Endothelial cell of umbilical vein (primary cell): ENCODE data around the gene STARD9. TPM values are rescaled to one million over a fixed set of nuclear protein-coding genes. Genes with fewer than 3 reads are reported as not detected.

Source experiments
- BruUV-seq: library from RNA; stranded (reverse); fragments of 400-500 nt; replicated peaks from 2 replicates; lab custom pipeline; 2021; lab: Mats Ljungman, UMichigan
- CTCF ChIA-PET: fragments of 300-600, 350-600 bp; sonication (Branson Sonifier 250); formaldehyde crosslinking; loops from one replicate; lab custom pipeline; 2021; ENCODE audit warnings: antibody characterized with exemption, inconsistent platforms; lab: Charles Lee
- POLR2A ChIA-PET: fragments of 300-600, 350-600 bp; sonication (Branson Sonifier 250); formaldehyde crosslinking; loops from one replicate; lab custom pipeline; 2021; ENCODE audit warnings: antibody characterized with exemption, inconsistent platforms; lab: Charles Lee
- DNase-seq: peaks from one replicate; pipeline ENCODE4 v3.0.0-alpha.2; 2011; ENCODE audit warnings: low read depth, low spot score
- FAIRE-seq: peaks from 2 replicates; lab custom pipeline; 2011; peaks lifted over from hg19 to GRCh38; lab: Jason Lieb, UNC
- H2AFZ ChIP-seq: 2 replicates; pipeline ENCODE4 v1.6.0; 2012; ENCODE audit warnings: low read depth, low read length, control low read depth, inconsistent platforms
- H3K27ac ChIP-seq: 2 replicates; pipeline ENCODE4 v1.5.1; 2011; ENCODE audit warnings: low read depth, mild to moderate bottlenecking, control low read depth, low read length, moderate library complexity; ENCODE audit not compliant: insufficient read depth
- H3K27me3 ChIP-seq, 2 experiments: 2 replicates each; pipeline versions ENCODE4 v1.6.0 to v1.6.1; 2011; ENCODE audit warnings: low read length in 2 of 2, mixed read lengths in 1 of 2; ENCODE audit not compliant: control insufficient read depth in 2 of 2, insufficient read depth in 2 of 2
- H3K36me3 ChIP-seq, 2 experiments: 2 replicates in 1 of 2; 3 replicates in 1 of 2; pipeline ENCODE4 v1.5.1; 2011; ENCODE audit warnings: low read length in 2 of 2, mild to moderate bottlenecking in 1 of 2, moderate library complexity in 1 of 2; ENCODE audit not compliant: control insufficient read depth in 2 of 2, insufficient read depth in 2 of 2; ENCODE audit errors: extremely low read depth in 1 of 2
- H3K4me1 ChIP-seq: 3 replicates; pipeline ENCODE4 v1.5.1; 2011; ENCODE audit warnings: mild to moderate bottlenecking, low read length; ENCODE audit not compliant: control insufficient read depth, insufficient read depth; ENCODE audit errors: extremely low read depth
- H3K4me2 ChIP-seq: 2 replicates; pipeline ENCODE4 v1.6.1; 2011; ENCODE audit warnings: low read length, control low read depth, mixed read lengths; ENCODE audit not compliant: insufficient read depth
- H3K4me3 ChIP-seq, 3 experiments: fragments of 200-600 bp in 1 of 3; sonication (generic), shearing (Covaris generic) in 1 of 3; replicated peaks in 1 of 3; 2 replicates each; pipeline ENCODE4 v1.5.1; 2011 to 2016; ENCODE audit warnings: control low read depth in 3 of 3, low read length in 3 of 3, mild to moderate bottlenecking in 2 of 3, inconsistent platforms in 1 of 3, low read depth in 1 of 3, moderate library complexity in 1 of 3; ENCODE audit not compliant: insufficient read depth in 1 of 3
- H3K79me2 ChIP-seq: 2 replicates; pipeline ENCODE4 v1.6.0; 2012; ENCODE audit warnings: low read length, inconsistent platforms; ENCODE audit not compliant: control insufficient read depth, insufficient read depth
- H3K9ac ChIP-seq: replicated peaks from 2 replicates; pipeline ENCODE3; 2011; ENCODE audit warnings: low read length, control low read depth; ENCODE audit not compliant: insufficient read depth; ENCODE audit errors: extremely low read depth
- H3K9me1 ChIP-seq: replicated peaks from 3 replicates; pipeline ENCODE4 v1.6.0; 2011; ENCODE audit warnings: mild to moderate bottlenecking, low read length; ENCODE audit not compliant: control insufficient read depth, insufficient read depth; ENCODE audit errors: extremely low read depth
- H3K9me3 ChIP-seq: replicated peaks from 2 replicates; pipeline ENCODE4 v1.5.1; 2012; ENCODE audit warnings: low read length, inconsistent platforms; ENCODE audit not compliant: control insufficient read depth, insufficient read depth
- H4K20me1 ChIP-seq: replicated peaks from 2 replicates; pipeline ENCODE3; 2011; ENCODE audit warnings: mild to moderate bottlenecking, low read length; ENCODE audit not compliant: control insufficient read depth, insufficient read depth; ENCODE audit errors: extremely low read depth
- EZH2 ChIP-seq: IDR thresholded peaks from 2 replicates; pipeline ENCODE4 v1.6.1; 2012; ENCODE audit warnings: borderline replicate concordance, low read depth, mild to moderate bottlenecking, moderate library complexity, low read length, inconsistent platforms; ENCODE audit not compliant: severe bottlenecking
- MYC ChIP-seq: IDR thresholded peaks from one replicate; pipeline ENCODE4 v1.6.1; 2011; ENCODE audit warnings: mild to moderate bottlenecking, low read depth, low read length
- dilution Hi-C: fragments of 300-500 bp; cut with MboI; formaldehyde crosslinking; loops from one replicate; pipeline ENCODE4 v1.15.0; 2019; ENCODE audit warnings: low sequenced_read_pairs; ENCODE audit not compliant: extremely low pct_ligation_motif_present
- intact Hi-C: fragments of 100-400 bp; cut with micrococcal nuclease; formaldehyde crosslinking; loops from one replicate; pipeline ENCODE4 v1.10.0; 2022
- polyA plus RNA-seq, 4 experiments: library from polyadenylated mRNA; depleted of rRNA in 3 of 4; stranded (reverse) in 3 of 4; unstranded in 1 of 4; fragments of >200 nt; gene quantifications; 2 replicates each; pipeline versions ENCODE4 v1.2.1 to v1.2.3, GENCODE V29; 2011 to 2012; ENCODE audit warnings: missing spikeins in 1 of 4
- total RNA-seq: library from RNA; stranded (reverse); gene quantifications from 2 replicates; pipeline ENCODE4 v1.2.3, GENCODE V29; 2021
- TF ChIP-seq, protein P1 (sequence below), 2 donors: IDR thresholded peaks; 1 replicate in 1 of 2; 2 replicates in 1 of 2; pipeline ENCODE4 v1.5.1; 2011; ENCODE audit warnings: low read length in 2 of 2, mild to moderate bottlenecking in 2 of 2, moderate library complexity in 2 of 2, control low read depth in 1 of 2, inconsistent platforms in 1 of 2, low read depth in 1 of 2; ENCODE audit not compliant: insufficient read depth in 1 of 2; ENCODE audit errors: extremely low read depth in 1 of 2

The STARD9 gene
- total and polyA plus RNA-seq, 2 donors (not counting 3 experiments of a cell fraction or from before 2014, with no cell fraction given) = 4.6 to 17.5 TPM

DNA sequence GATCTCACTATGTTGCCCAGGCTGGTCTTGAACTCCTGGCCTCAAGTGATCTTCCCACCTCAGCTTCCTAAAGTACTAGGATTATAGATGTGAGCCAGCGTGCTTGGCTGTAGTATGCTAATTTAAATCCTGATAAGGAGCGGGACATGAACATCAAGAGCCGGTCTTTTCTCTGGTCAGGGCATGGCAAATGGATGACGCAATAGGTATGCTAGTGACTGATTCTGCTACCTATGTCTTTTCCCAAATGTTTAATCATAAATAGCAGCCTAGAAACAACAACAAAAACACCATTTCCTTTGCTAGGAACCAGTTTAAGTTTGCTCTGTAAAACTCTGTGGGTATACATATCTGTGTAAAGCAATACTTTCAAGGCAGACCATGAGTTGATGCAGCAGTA lies 64.7 kb downstream of the STARD9 start:
- H3K36me3 ChIP-seq = peaks cover 1 to 3% of the 10 kb centered on the region in 2 experiments
- intact Hi-C loops (no loop called here), dilution Hi-C loops (no loop called here)
- H3K27me3 ChIP-seq = no peaks in the 10 kb centered on the region
- H3K4me1 ChIP-seq = no peaks in the 10 kb centered on the region
- CTCF ChIA-PET = interaction anchor here (1.5 kb wide), 1 partner anchor 11 kb away, joined by 5 read pairs; no protein-coding TSS in a partner anchor
- no peak overlapping the region for H3K9ac ChIP-seq
- no peaks in the 10 kb centered on the region for H3K79me2 ChIP-seq
- H3K9me3 ChIP-seq = no peaks in the 10 kb centered on the region
- TF ChIP-seq EZH2 = no peak
- no peak for TF ChIP-seq MYC
- TF ChIP-seq, protein P1, sequence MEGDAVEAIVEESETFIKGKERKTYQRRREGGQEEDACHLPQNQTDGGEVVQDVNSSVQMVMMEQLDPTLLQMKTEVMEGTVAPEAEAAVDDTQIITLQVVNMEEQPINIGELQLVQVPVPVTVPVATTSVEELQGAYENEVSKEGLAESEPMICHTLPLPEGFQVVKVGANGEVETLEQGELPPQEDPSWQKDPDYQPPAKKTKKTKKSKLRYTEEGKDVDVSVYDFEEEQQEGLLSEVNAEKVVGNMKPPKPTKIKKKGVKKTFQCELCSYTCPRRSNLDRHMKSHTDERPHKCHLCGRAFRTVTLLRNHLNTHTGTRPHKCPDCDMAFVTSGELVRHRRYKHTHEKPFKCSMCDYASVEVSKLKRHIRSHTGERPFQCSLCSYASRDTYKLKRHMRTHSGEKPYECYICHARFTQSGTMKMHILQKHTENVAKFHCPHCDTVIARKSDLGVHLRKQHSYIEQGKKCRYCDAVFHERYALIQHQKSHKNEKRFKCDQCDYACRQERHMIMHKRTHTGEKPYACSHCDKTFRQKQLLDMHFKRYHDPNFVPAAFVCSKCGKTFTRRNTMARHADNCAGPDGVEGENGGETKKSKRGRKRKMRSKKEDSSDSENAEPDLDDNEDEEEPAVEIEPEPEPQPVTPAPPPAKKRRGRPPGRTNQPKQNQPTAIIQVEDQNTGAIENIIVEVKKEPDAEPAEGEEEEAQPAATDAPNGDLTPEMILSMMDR (IDR thresholded peaks at IDR 0.05; ENCODE audit: extremely low read depth in 1 of 2, insufficient read depth in 1 of 2, low read depth in 1 of 2, low read length in 2 of 2) = no peak
- H3K4me3 ChIP-seq = no peak overlapping the region
- H3K27ac ChIP-seq = no peak overlapping the region
- no peaks in the 10 kb centered on the region for H3K9me1 ChIP-seq
- FAIRE-seq (no peak), DNase-seq (no peak)
- H3K4me2 ChIP-seq = no peak overlapping the region
- H4K20me1 ChIP-seq = no peaks in the 10 kb centered on the region
- POLR2A ChIA-PET = no interaction called here
- no peak overlapping the region for H2AFZ ChIP-seq
- no TSS peak for BruUV-seq
